HG03135 (cell line): ENCODE data around the gene ARHGAP1.
"Not testable (repeated sequence)": the region's sequence is repeated elsewhere in the genome, so short reads cannot be mapped to it uniquely, and the experiment has no call there.

Experiments used
- ATAC-seq: cut with Tn5 transposase; IDR thresholded peaks from one replicate; pipeline ENCODE4 v1.9.1; 2021; ENCODE audit warnings: mild to moderate bottlenecking, moderate library complexity; ENCODE audit not compliant: unreplicated experiment

The ARHGAP1 gene

DNA sequence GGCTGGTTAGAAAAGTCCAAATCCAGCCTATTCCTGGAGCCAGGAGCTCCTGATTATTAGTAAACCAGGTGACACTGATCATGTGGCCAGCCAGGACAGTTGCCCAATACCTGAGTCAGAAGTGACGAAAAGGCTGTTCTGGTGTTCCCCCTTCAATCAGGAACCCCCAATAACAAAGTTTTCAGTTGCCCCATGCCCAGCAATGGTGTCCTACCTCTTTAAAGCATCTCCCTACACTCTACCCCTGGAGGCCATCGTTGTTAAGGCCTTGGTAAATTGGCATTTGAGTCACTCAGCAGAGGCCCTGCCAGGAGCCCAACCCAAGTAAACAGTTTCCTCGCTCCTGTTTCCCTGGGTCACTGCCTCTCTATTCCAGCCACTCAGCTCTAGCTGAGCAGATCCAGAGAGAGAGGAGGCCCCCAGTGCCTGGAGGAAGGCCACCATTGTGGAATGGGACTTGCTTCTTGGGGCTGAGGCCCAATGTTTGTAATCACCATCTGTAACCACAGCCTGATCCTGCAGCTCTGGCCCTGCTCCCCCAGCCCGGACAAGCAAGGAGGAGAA lies 25.0 kb downstream of the ARHGAP1 start:
- ATAC-seq, result no peak

DNA sequence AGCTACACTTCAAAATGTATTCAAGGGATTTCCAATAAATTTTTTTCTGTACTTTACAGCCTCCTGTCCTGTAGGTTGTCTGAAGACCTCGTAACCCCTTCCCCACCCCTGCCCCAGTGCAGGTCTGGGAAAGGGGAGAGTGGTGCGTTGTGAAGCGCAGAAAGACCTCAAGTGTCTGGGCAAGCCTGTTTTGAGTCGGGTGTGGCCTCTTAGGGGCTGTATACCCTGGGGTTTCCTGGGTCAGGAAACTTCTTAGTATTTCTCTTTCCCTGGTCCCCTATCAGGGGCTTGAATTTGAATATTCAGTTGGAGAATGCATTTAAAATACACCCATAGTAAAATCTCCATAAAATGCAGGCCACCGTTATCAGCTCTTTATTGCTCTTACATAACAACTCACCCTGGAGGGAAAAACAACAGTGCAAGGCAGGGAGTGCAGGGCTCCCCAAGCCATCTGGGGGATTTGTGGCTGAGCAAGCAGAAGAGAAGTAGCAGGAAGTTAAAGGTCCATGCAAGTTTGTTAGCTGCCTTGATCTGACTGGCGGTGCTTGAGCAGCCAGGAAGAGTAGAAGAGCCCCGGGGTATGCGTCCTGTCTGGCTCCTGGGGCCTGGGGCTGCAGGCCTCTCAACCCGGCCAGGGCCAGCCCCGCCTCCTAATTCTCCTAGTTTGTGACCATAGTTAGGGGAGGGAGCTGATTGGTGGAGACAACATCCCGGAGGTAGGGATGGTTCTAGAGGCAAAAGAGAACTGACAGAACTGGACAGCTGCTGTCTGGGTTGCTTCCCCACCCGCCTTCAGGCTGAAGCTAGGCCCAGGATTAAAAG lies 25.7 kb downstream of the ARHGAP1 start:
- no peak for ATAC-seq

DNA sequence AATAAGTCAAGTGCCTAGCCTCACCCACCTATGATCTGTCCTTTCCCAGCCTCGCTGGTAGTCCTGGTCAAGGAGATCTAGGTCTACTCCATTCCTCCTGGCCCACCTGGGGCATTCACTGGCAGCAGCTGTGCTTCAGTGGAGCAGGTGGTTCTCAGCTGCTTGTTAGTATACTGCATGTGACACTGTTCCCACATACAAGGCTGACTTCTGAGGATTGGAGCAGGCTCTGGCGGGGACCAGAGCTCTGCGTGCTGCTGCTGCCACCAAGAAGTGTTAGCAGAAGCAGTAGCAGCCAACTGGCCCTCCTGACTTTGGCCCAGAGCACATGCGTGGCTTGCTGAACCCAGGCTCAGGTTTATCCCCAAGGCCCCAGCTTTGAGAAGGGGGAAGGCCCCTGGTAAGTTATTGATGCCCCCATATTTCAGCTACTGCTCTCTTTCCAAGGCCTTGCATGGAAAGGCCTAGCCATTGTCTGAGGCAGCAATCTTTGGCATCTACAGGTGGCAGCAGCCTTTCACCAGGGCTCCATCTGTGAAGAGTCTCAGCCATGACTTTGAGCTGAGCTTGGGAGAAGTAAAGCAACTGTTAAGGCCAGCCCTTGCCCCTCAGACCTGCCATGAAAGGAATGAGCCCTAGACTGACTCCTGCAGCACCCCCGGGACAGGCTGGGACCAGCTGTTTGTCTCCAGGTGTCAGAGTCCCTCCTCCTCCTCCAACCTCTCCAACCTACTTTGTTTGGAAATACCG lies 26.5 kb downstream of the ARHGAP1 start:
- ATAC-seq, result no peak

DNA sequence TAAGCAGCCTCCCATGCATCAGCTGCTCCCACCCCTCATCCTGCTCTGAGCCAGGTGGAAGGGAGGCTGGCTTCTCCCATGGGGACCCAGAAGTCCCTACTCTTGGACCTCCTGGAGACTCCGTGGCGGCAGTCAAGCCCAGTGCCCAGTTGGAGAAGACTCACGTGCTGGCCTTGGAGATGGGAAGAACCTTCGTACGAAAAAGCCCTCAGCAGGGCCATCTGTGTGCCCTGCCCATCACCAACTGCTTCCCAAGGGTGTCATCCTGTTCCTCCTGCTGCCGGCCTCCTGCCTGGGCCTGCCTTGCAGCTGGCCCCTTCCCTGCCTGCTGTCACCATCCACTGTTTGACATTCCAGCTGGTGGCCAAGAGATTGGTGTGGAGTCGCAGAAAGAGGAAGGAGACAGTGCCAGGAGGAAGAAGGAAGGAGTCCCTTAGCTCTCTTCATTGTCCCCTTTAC lies 28.0 kb downstream of the ARHGAP1 start:
- ATAC-seq, result no peak

DNA sequence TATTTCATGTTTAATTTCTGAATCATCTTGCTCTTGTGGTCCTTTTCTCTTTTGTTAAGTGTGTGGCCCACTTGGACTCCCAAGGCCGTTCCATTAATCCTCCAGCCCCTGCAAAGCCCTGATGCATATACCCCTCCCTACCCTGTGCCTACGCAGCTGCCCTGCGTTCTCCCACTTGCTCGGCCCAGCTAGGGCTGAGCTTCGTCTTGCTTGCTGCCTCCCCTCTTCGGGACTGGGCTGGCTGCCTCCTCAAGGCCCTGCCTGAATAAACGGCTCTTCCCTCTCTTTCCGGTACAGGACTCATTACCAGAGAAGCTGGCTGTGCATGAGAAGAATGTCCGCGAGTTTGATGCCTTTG lies 28.5 kb downstream of the ARHGAP1 start:
- ATAC-seq, result no peak

DNA sequence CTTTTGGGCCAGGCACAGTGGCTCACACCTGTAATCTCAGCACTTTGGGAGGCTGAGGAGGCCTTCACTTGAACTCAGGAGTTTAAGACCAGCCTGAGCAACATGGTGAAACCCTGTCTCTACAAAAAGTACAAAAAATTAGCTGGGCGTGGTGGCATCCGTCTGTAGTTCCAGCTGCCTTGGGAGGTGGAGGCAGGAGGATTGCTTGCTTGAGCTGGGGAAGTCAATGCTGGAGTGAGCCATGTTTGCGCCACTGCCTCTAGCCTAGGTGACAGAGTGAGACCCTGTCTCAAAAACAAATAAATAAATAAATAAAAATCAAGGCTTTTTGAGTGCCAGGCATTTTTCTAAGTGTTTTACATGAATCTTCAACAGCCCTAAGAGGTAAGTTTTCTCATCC lies 29.9 kb downstream of the ARHGAP1 start:
- not testable (repeated sequence) for ATAC-seq

DNA sequence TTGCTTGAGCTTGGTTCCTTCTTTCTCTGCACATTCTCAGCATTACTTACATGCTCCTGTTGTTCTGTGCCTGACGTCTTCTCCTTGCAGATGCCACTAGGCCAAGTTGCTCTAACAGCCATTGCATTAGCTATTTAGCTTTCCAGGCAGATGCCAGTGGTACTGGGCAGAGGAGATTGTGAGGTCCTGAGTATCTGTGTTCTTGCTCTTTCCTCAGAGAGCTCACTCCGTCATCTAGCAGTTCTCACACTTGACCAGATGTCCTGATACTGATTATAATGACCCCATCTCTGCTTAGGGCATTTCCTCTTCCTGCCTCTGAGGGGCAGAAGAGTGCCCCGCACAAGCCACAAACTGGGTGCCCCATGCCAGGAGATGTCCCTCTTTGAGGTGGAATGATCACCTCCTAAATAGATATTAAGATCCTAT lies 30.7 kb downstream of the ARHGAP1 start:
- ATAC-seq, result no peak

DNA sequence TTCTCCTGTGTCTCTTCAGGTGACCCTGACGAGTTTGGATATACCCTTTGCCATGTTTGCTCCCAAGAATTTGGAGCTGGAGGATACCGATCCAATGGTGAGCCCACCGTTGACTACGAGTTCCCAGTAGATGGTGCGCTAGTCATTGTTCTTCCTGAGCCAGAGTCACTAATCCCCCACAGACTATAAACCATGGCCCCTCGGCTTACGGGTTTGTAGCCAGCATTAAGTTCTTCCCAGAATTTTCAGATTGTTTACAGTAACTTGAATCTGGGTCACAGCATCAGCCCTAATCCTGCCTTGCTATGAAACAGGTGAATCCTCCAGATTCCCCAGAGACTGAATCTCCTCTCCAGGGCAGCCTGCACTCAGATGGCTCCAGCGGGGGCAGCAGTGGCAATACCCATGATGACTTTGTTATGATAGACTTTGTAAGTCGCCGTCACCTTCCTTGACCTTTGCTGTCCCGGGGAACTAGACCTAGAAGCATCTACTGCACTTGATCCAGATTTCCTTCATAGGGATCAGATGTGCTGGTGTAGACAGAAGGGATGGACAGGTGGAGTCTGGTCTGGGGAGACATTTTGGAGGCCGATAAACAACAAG lies 31.8 kb downstream of the ARHGAP1 start:
- ATAC-seq, result no peak

DNA sequence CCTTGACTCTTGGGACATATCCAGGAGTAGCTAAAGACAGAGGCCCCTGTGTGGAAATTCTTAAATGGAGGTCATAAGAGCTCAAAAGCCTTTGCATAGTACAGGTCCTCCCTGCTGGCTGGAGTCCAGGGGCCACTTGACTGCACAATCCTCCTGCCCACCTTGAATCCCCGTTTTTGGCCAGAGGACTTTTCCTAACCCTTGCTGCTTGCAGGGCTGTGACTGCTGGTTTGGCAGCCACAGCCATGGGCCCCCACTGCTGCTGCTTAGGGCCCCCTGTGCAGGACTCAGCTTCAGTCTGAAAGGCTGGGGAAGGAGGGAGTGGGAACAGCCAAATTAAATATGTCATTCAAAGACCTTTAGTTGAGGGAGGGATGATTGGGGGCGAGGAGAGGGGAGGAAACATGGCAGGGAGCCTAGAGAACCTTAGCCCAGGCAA lies 33.4 kb downstream of the ARHGAP1 start:
- ATAC-seq, result no peak

DNA sequence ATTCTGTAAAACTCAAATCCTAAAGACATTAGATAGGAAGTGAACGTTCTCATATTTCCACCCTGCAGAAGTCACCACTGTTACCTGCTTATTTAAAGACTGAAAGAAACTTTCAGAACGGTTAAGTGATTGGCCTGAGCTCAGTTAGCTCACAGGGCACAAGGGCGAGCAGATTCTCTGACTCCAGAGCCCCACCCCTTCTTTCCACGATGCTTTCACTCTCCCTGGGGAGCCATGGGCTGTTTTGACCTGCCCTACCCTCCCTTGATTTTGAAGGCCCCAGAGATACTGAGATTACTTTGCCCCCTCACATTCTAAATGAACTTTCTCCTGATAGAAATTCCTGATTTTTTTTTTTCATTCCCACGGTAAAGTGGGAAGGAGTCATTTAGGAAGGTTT lies 33.9 kb downstream of the ARHGAP1 start:
- no peak for ATAC-seq

DNA sequence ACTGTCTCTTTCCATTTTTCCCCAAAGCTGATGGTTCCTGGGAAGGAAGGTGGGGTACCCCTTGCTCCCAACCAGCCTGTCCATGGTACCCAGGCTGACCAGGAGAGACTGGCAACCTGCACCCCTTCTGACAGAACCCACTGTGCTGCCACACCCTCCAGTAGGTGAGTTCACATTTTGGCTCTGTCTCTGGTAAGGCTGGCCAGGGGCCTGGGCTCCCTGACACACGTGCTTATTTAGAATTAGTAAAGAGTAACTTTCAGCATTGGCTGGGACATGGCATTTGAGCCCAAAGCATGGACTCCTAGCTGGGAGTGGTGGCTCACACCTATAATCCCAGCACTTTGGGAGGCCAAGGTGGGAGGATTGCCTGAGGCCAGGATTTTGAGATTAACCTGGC lies 35.1 kb downstream of the ARHGAP1 start:
- ATAC-seq, result no peak

DNA sequence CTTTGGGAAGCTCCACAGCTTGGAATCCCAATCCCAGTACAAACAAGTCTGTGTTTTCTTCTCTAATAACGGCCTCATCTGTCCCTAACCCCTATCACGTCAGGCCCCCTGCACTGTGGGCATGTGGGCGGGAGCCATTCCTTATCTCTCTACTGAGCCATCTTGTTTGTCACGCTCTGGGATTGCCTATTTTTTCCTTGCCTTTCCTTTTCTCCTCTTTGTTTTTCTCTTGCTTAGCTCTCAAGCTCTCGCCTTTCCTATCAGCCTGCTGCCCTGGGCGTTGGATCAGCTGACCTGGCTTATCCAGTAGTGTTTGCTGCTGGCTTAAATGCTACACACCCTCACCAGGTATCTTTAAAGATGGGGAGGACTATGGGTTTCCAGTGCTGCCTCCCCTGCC lies 35.8 kb downstream of the ARHGAP1 start:
- no peak for ATAC-seq

DNA sequence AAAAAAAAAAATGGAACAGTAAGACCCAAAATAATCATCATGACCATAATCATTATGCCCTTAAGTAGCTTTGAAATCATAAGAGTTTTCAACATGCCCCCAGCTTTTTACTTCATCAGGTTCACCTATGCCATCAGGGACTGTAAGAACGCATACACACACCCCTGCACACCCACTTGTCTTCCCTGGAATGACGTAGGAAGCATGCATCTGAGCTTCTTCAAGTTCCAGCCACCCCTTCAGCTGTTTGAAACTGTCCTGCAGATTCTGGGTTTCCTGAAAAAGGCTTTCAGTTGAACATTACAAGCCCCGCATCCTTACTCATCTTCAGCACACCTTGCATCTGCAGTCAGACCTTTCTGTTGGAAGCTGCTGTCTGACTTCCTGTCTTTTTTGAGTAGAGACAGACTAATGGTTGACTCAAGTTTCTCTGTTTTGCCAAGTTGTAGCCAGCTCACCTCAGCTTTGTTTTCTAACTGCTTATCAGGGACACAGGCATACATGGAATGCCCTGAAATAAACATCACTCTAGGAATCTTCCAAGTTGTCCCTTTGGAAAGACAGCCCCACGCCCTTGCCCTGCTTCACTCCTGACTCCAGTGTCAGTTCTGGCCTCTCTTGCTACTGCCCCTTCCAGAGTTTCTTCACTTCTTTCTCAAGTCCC lies 37.0 kb downstream of the ARHGAP1 start:
- no peak for ATAC-seq

DNA sequence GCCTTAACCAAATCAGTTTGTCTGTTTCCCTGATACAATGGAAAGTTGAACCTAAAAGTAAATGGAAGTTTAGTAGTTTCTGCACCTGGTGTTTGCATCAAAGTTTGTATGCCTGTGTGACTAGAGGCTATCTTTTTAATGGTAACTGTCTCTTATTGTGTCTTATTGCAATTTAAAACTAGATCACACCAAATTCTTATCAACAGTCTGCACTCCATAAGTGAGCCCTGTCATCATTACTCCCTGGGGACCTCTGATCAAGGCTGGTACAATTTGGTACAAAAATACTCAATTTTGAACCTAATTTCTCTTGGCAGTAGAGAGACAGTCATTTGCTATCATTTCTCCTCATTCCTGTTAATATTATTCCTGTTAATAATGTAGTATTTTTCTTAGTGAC lies 38.1 kb downstream of the ARHGAP1 start:
- ATAC-seq, result no peak

DNA sequence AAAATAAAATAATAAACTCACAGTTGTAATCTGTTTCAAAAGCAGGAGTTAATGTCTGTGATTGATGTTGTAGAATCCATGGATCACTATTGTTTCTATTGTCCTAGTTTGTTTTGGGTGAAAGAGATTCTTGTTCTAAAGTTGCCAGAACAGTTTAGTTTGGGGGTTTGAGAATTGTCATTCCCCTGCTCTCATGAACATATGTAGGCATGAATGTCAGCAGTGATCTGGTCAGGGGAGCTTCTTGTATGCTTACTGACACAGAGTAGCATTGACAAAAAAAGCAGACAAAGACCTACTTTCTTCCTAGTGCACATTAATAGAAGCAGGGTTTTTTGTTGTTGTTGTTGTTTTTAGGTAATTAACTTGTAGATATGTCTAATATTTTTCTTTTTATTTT lies 38.6 kb downstream of the ARHGAP1 start:
- ATAC-seq, result no peak

DNA sequence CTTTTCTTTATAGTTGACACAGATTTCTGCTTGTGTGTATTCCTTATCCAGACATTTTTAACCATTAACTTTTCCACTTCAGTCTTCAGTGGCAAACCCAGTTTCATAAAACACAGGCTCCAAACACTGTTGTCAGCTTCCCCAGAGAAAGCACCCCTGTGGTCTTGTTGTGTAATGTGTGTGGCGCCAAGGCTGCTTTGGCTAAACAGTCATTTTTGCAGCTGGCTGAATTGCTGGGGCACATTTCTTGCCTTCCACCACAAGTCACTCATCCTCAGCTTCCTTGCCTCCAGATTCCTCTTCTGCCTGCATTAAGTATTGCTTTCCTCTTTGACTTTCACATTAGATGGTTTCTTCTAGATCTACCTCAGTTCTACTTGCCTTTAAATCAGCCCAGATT lies 40.5 kb downstream of the ARHGAP1 start:
- no peak for ATAC-seq

DNA sequence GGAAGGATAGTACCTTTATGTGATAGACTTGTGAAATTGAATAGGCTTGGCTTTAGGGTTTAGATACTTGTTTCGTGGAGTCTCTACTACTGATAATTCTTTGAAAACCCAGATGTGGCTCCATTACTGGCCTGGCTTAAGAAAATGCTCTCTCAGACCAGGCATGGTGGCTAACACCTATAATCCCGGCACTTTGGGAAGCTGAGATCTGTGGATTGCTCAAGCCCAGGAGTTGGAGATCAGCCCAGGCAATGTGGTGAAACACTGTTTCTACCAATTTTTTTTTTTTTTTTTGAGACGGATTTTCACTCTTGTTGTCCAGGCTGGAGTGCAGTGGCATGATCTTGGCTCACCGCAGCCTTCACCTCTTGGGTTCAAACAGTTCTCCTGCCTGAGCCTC lies 42.2 kb downstream of the ARHGAP1 start:
- ATAC-seq, result no peak

DNA sequence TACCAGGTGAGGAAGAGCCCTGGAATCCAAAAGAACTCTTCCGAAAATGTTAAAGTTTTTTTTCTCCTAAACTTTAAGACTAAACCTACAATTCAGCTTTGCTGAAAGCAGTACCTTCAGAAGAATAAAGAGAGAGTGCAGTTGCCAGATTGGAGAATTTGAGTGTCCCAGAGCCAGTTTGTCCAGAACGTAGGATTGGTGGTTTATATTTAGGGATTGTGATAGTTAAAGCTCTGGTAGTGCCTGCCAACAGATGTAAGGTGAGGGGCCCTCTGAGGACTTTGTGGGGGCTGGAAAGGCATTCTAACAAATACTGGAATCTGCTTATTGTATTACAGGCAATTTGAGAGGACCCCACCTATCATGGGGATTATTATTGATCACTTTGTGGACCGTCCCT lies 43.2 kb downstream of the ARHGAP1 start:
- no peak for ATAC-seq

DNA sequence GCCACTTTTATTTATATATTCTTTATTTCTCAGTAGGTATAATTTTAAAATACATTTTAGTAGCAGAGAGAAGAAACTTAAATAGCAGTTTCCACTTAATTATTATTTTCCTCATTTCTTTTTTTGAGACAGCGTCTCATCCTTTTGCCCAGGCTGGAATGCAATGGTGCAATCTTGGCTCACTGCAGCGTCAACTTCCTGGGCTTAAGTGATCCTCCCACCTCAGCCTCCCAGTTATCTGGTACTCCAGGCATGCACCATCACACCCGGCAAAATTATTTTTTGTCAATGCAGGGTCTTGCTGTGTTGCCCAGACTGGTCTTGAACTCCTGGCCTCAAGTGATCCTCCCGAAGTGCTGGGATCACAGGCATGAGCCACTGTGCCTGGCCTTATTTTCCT lies 44.8 kb downstream of the ARHGAP1 start:
- no peak for ATAC-seq

DNA sequence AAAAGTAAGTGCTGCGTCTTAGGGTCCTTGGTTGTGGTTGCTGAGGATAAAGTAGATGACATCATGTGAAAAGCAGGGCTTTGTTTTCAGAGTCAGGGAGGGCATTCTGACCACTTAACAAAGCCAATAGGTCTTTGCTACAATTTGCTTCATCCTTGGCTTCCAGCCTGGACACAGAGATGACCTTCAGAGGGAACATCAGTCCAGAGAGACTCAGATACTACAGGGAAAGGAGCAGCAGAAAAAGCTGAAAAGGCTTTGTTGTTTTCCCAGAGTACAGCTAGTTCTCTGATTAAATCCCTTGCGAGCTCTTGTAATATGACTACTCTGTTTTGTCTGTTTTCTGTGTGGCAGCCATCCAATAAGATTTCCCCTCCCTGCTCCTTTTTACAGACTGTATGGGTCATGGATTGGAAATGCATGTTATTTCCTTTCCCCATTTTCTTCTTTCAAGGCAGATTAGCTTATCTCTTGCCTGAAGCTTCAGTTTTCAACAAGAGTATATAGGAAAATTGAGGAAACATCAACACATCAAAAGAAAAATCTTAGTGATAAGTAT lies 51.2 kb downstream of the ARHGAP1 start:
- no peak for ATAC-seq

DNA sequence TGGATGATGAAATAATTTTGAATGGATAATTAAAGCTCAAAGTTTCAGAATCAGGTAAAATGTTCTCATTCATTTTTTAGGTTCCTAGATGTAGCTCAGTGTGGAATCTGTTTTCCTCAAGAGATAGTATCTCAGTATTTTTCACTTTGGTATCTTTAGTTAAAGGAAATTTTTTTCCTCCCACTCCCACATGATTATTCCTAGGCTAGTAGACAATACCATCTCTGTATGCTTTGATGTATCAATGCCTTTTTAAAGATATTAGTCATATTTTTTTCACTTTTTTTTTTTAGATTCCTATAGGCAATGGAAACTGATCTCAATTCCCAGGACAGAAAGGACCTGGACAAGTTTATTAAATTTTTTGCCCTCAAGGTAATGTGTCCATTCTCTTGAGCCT lies 56.4 kb downstream of the ARHGAP1 start:
- no peak for ATAC-seq
